K562 (cell line): ENCODE measurements around the gene ABCA7. TPM values are rescaled to one million over a fixed set of nuclear protein-coding genes. Genes with fewer than 3 reads are reported as not detected.

Experiments used
- CEBPB ChIP-seq: fragments of 450-650 bp; IDR thresholded peaks from 2 replicates; pipeline ENCODE4 v1.6.1; 2016; ENCODE audit warnings: missing genetic modification characterization, missing compliant biosample characterization
- CHD4 ChIP-seq: fragments of 200-600 bp; sonication (generic); IDR thresholded peaks from 3 replicates; pipeline ENCODE4 v1.6.1; 2012; ENCODE audit warnings: low read depth, mild to moderate bottlenecking, mixed read lengths, low read length, inconsistent platforms; ENCODE audit not compliant: insufficient read depth, insufficient replicate concordance, poor library complexity, severe bottlenecking
- CREB1 ChIP-seq, 2 experiments: sonication (generic) in 1 of 2; formaldehyde crosslinking in 1 of 2; IDR thresholded peaks; 2 replicates each; pipeline versions ENCODE4 v1.6.1 to v1.8.0; 2012 to 2022; ENCODE audit warnings: inconsistent platforms in 1 of 2, mild to moderate bottlenecking in 1 of 2, missing genetic modification reagents in 1 of 2, moderate library complexity in 1 of 2
- L3MBTL2 ChIP-seq: fragments of 450-650 bp; IDR thresholded peaks from 2 replicates; pipeline ENCODE4 v1.6.1; 2016; ENCODE audit warnings: mild to moderate bottlenecking, moderate library complexity
- MECOM ChIP-seq: fragments of 250-450 bp; sonication (Bioruptor Pico); IDR thresholded peaks from 2 replicates; pipeline ENCODE4 v1.8.0; 2022; ENCODE audit warnings: inconsistent platforms
- TEAD4 ChIP-seq, 2 experiments: sonication (generic) in 1 of 2; formaldehyde crosslinking in 1 of 2; IDR thresholded peaks; 2 replicates each; pipeline versions ENCODE4 v1.6.1 to v1.8.0; 2012 to 2022; ENCODE audit warnings: borderline replicate concordance in 1 of 2, inconsistent platforms in 1 of 2, low read length in 1 of 2, mild to moderate bottlenecking in 1 of 2, missing genetic modification reagents in 1 of 2
- TOE1 ChIP-seq, 2 experiments: fragments of 450-650 bp in 1 of 2; sonication (generic) in 1 of 2; formaldehyde crosslinking in 1 of 2; IDR thresholded peaks; 2 replicates each; pipeline versions ENCODE4 v1.7.1 to v1.8.0; 2016 to 2022; ENCODE audit warnings: borderline replicate concordance in 2 of 2, mild to moderate bottlenecking in 2 of 2, antibody characterized with exemption in 1 of 2, inconsistent platforms in 1 of 2, low read depth in 1 of 2, missing genetic modification reagents in 1 of 2, moderate library complexity in 1 of 2
- XRCC4 ChIP-seq: IDR thresholded peaks from one replicate; pipeline ENCODE4 v1.6.1; 2011; ENCODE audit not compliant: insufficient read depth, insufficient read length; ENCODE audit errors: extremely low read depth
- polyA plus RNA-seq, 8 experiments: library from polyadenylated mRNA; depleted of rRNA in 4 of 8; stranded (reverse) in 5 of 8; unstranded in 3 of 8; fragments of >200 nt; fragmentation: Nextera tagmentation in 2 of 8; fragmentation: Illumina TruSeq in 1 of 8; extraction: Ambion mirVana in 2 of 8; extraction: Trizol in 1 of 8; gene quantifications; 2 replicates each; pipeline versions ENCODE4 v1.2.1 to v1.2.3, GENCODE V29; 2011 to 2014; ENCODE audit warnings: inconsistent platforms in 1 of 8, missing spikeins in 1 of 8
- total RNA-seq, 7 experiments: library from RNA; depleted of rRNA in 6 of 7; stranded (reverse); fragments of >200 nt in 6 of 7; fragmentation: Illumina TruSeq in 2 of 7; extraction: Trizol in 2 of 7; gene quantifications; 2 replicates each; pipeline versions ENCODE4 v1.2.1 to v1.2.3, GENCODE V29; 2011 to 2021; ENCODE audit warnings: low replicate concordance in 1 of 7
- TF ChIP-seq, protein P1 (sequence below): fragments of 150-350 bp; IDR thresholded peaks from 2 replicates; pipeline ENCODE4 v1.6.1; 2014; ENCODE audit warnings: low read depth, mild to moderate bottlenecking, low read length, borderline replicate concordance
- TF ChIP-seq, protein P2 (sequence below): fragments of 200-600 bp; sonication (generic); IDR thresholded peaks from one replicate; pipeline ENCODE4 v1.6.1; 2012; ENCODE audit warnings: mild to moderate bottlenecking, low read depth, low read length, inconsistent platforms

Gene ABCA7
- total and polyA plus RNA-seq, 9 of the 15 experiments (the other 6 are each of a cell fraction or from before 2014, with no cell fraction given): 2.3 to 96.1 (median 31.2) TPM

DNA sequence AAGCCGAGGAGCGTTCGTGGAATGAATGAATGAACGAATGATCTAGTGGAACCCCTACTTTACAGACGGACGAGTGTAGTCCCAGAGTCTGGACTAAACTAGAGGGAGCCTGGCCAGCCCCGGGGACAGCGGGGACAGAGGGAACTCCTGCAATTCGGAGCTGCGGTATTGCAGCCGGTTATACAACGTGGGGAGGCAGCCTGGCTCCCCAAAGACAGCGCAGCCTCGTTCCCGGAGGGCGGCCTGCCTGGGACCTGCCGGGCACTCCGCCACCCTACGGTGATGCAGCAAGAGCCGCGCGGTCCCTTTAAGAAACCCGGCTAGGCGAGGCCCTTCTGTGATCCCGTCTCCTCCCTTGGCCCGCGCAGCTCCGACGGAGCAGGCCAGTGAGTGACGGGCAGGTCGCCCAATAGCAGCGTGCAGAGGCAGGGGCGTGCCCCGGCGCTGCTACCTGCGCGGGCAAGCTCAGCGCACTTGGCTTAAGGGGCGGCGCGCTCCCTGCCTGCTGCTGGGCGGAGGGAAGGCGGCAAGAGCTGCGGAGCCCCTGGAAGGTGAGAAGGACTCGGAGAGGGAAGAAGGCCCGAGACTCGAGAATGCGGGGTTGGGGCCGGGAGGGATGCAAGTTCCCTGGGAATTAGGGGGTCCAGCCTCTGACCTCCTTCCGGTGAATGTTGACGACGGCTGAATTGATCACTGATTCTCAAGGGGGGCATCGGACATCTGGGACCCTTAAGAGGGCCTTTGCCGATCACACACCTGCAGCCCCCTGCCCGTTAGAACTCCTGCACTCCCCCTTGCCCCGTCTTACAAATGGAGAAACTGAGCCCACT lies at the start of gene ABCA7 (continued):
- peak; percentile 88 for TF ChIP-seq TOE1 (IDR thresholded peaks at IDR 0.05; ENCODE audit: borderline replicate concordance)
- TF ChIP-seq TOE1 (CRISPR knock-in tag; IDR thresholded peaks at IDR 0.05; ENCODE audit: borderline replicate concordance, low read depth): no peak
- TF ChIP-seq MECOM (CRISPR knock-in tag): no peak
- TF ChIP-seq, protein P1, sequence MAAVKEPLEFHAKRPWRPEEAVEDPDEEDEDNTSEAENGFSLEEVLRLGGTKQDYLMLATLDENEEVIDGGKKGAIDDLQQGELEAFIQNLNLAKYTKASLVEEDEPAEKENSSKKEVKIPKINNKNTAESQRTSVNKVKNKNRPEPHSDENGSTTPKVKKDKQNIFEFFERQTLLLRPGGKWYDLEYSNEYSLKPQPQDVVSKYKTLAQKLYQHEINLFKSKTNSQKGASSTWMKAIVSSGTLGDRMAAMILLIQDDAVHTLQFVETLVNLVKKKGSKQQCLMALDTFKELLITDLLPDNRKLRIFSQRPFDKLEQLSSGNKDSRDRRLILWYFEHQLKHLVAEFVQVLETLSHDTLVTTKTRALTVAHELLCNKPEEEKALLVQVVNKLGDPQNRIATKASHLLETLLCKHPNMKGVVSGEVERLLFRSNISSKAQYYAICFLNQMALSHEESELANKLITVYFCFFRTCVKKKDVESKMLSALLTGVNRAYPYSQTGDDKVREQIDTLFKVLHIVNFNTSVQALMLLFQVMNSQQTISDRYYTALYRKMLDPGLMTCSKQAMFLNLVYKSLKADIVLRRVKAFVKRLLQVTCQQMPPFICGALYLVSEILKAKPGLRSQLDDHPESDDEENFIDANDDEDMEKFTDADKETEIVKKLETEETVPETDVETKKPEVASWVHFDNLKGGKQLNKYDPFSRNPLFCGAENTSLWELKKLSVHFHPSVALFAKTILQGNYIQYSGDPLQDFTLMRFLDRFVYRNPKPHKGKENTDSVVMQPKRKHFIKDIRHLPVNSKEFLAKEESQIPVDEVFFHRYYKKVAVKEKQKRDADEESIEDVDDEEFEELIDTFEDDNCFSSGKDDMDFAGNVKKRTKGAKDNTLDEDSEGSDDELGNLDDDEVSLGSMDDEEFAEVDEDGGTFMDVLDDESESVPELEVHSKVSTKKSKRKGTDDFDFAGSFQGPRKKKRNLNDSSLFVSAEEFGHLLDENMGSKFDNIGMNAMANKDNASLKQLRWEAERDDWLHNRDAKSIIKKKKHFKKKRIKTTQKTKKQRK: no peak
- TF ChIP-seq CREB1 (IDR thresholded peaks at IDR 0.05): peak; percentile 70; the same call in 1 of the 2 replicates
- peak; percentile 81 for TF ChIP-seq CREB1 (CRISPR knock-in tag; IDR thresholded peaks at IDR 0.05)
- TF ChIP-seq CHD4: no peak
- TF ChIP-seq XRCC4: no peak
- TF ChIP-seq TEAD4 (IDR thresholded peaks at IDR 0.05; ENCODE audit: low read length): no peak
- TF ChIP-seq TEAD4 (CRISPR knock-in tag; IDR thresholded peaks at IDR 0.05; ENCODE audit: borderline replicate concordance): no peak
- TF ChIP-seq CEBPB (tag): no peak
- TF ChIP-seq, protein P2, sequence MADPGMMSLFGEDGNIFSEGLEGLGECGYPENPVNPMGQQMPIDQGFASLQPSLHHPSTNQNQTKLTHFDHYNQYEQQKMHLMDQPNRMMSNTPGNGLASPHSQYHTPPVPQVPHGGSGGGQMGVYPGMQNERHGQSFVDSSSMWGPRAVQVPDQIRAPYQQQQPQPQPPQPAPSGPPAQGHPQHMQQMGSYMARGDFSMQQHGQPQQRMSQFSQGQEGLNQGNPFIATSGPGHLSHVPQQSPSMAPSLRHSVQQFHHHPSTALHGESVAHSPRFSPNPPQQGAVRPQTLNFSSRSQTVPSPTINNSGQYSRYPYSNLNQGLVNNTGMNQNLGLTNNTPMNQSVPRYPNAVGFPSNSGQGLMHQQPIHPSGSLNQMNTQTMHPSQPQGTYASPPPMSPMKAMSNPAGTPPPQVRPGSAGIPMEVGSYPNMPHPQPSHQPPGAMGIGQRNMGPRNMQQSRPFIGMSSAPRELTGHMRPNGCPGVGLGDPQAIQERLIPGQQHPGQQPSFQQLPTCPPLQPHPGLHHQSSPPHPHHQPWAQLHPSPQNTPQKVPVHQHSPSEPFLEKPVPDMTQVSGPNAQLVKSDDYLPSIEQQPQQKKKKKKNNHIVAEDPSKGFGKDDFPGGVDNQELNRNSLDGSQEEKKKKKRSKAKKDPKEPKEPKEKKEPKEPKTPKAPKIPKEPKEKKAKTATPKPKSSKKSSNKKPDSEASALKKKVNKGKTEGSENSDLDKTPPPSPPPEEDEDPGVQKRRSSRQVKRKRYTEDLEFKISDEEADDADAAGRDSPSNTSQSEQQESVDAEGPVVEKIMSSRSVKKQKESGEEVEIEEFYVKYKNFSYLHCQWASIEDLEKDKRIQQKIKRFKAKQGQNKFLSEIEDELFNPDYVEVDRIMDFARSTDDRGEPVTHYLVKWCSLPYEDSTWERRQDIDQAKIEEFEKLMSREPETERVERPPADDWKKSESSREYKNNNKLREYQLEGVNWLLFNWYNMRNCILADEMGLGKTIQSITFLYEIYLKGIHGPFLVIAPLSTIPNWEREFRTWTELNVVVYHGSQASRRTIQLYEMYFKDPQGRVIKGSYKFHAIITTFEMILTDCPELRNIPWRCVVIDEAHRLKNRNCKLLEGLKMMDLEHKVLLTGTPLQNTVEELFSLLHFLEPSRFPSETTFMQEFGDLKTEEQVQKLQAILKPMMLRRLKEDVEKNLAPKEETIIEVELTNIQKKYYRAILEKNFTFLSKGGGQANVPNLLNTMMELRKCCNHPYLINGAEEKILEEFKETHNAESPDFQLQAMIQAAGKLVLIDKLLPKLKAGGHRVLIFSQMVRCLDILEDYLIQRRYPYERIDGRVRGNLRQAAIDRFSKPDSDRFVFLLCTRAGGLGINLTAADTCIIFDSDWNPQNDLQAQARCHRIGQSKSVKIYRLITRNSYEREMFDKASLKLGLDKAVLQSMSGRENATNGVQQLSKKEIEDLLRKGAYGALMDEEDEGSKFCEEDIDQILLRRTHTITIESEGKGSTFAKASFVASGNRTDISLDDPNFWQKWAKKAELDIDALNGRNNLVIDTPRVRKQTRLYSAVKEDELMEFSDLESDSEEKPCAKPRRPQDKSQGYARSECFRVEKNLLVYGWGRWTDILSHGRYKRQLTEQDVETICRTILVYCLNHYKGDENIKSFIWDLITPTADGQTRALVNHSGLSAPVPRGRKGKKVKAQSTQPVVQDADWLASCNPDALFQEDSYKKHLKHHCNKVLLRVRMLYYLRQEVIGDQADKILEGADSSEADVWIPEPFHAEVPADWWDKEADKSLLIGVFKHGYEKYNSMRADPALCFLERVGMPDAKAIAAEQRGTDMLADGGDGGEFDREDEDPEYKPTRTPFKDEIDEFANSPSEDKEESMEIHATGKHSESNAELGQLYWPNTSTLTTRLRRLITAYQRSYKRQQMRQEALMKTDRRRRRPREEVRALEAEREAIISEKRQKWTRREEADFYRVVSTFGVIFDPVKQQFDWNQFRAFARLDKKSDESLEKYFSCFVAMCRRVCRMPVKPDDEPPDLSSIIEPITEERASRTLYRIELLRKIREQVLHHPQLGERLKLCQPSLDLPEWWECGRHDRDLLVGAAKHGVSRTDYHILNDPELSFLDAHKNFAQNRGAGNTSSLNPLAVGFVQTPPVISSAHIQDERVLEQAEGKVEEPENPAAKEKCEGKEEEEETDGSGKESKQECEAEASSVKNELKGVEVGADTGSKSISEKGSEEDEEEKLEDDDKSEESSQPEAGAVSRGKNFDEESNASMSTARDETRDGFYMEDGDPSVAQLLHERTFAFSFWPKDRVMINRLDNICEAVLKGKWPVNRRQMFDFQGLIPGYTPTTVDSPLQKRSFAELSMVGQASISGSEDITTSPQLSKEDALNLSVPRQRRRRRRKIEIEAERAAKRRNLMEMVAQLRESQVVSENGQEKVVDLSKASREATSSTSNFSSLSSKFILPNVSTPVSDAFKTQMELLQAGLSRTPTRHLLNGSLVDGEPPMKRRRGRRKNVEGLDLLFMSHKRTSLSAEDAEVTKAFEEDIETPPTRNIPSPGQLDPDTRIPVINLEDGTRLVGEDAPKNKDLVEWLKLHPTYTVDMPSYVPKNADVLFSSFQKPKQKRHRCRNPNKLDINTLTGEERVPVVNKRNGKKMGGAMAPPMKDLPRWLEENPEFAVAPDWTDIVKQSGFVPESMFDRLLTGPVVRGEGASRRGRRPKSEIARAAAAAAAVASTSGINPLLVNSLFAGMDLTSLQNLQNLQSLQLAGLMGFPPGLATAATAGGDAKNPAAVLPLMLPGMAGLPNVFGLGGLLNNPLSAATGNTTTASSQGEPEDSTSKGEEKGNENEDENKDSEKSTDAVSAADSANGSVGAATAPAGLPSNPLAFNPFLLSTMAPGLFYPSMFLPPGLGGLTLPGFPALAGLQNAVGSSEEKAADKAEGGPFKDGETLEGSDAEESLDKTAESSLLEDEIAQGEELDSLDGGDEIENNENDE: no peak
- peak; percentile 73 for TF ChIP-seq L3MBTL2
